Endodermal cell (in vitro differentiated cells): ENCODE results near the gene RSBN1. TPM values are rescaled to one million over a fixed set of nuclear protein-coding genes. Genes with fewer than 3 reads are reported as not detected.
A peak's percentile ranks its signal among the peaks of the same experiment; 100 is the strongest.

ENCODE experiments used
- DNase-seq: peaks from one replicate; pipeline ENCODE4 v3.0.0-alpha.2; 2017
- H3K27ac ChIP-seq: 2 replicates; pipeline ENCODE4 v1.5.1; 2013; ENCODE audit warnings: mild to moderate bottlenecking, low read depth, low read length, moderate library complexity
- H3K27me3 ChIP-seq: 2 replicates; pipeline ENCODE4 v1.6.1; 2013; ENCODE audit warnings: mild to moderate bottlenecking, low read length, moderate library complexity; ENCODE audit not compliant: insufficient read depth, control insufficient read depth, poor library complexity, severe bottlenecking
- H3K36me3 ChIP-seq: 2 replicates; pipeline ENCODE4 v1.7.0; 2013; ENCODE audit warnings: mild to moderate bottlenecking, low read length, moderate library complexity; ENCODE audit not compliant: control insufficient read depth, insufficient read depth
- H3K4me1 ChIP-seq: one replicate; pipeline ENCODE4 v1.7.0; 2013; ENCODE audit warnings: low read length; ENCODE audit not compliant: control insufficient read depth, insufficient read depth
- H3K4me3 ChIP-seq: 2 replicates; pipeline ENCODE4 v1.5.1; 2013; ENCODE audit warnings: mild to moderate bottlenecking, low read length, moderate library complexity
- H3K9ac ChIP-seq: 2 replicates; pipeline ENCODE4 v1.6.1; 2013; ENCODE audit warnings: mild to moderate bottlenecking, low read length, moderate library complexity; ENCODE audit not compliant: poor library complexity, severe bottlenecking; ENCODE audit errors: extremely low read depth
- H3K9me3 ChIP-seq: 2 replicates; pipeline ENCODE4 v1.6.1; 2013; ENCODE audit warnings: mild to moderate bottlenecking, low read length, moderate library complexity; ENCODE audit not compliant: control insufficient read depth
- H3K27ac Mint-ChIP-seq: 2 replicates; pipeline ENCODE4 v1.8.0; 2020; ENCODE audit warnings: mixed read lengths
- H3K27me3 Mint-ChIP-seq: 2 replicates; pipeline ENCODE4 v1.8.0; 2021; ENCODE audit warnings: mild to moderate bottlenecking, mixed read lengths; ENCODE audit not compliant: insufficient read depth
- H3K36me3 Mint-ChIP-seq: 2 replicates; pipeline ENCODE4 v1.8.0; 2020; ENCODE audit warnings: low read depth, mixed read lengths
- H3K4me1 Mint-ChIP-seq: 2 replicates; pipeline ENCODE4 v1.8.0; 2020; ENCODE audit warnings: mixed read lengths
- H3K4me3 Mint-ChIP-seq: 2 replicates; pipeline ENCODE4 v1.8.0; 2020; ENCODE audit warnings: mild to moderate bottlenecking, moderate library complexity, mixed read lengths
- H3K9me3 Mint-ChIP-seq: 2 replicates; pipeline ENCODE4 v1.8.0; 2020; ENCODE audit warnings: mild to moderate bottlenecking, mixed read lengths
- WGBS, 2 experiments: methylation state at CpG; one replicate each; pipeline versions ENCODE4 v1.1.5 to v1.1.7; 2013; ENCODE audit warnings: missing lambda C conversion rate in 2 of 2, mixed read lengths in 1 of 2; ENCODE audit not compliant: insufficient coverage in 1 of 2, insufficient read length in 1 of 2; 5-methylcytosine and 5-hydroxymethylcytosine counted together
- total RNA-seq, 2 donors: library from RNA; stranded (reverse); fragmentation: NEBNext Ultra II Directional in 1 of 2; extraction: Animal tissue kit (Norgen Biotek cat#: 25700) in 1 of 2; gene quantifications; 2 replicates in 1 of 2; 3 replicates in 1 of 2; pipeline ENCODE4 v1.2.1, GENCODE V29; 2021
- TF ChIP-seq, protein P1 (sequence below): fragments of 200-600 bp; sonication (generic); conservative IDR thresholded peaks from 2 replicates; pipeline ENCODE4 v1.5.0; 2021; ENCODE audit warnings: antibody characterized with exemption, mild to moderate bottlenecking

Gene RSBN1
- total RNA-seq, 2 donors from 2014 or later: 13.7 to 17.5 TPM

DNA sequence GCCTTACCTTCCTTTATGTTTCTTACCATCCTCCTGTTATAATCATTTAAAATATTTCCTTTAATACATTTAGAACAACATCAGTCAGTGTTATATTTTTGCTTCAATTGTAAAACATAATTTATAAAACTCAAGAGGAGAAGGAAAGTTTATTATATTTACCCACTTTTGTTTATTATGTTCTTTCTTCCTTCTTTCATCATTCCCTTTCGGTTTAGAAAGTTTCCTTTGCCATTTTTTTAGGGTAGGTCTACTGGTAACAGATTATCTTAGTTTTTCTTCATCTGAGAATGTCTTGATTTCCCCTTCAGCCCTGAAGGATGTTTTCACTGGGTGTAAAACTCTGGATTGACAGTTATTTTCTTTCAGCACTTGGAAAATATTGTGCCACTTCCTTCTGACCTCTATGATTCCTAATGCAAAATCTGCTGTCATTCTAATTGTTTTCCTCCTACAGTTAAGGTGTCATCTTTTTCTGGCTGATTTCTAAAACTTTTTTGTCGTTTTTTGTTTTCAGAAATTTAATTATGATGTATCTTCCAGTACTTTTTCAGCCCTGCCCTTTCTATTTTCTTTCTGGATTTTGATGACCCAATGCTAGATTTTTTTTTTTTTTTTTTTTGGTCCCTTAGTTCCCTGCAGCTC is 34.2 kb upstream of the RSBN1 start:
- Mint-ChIP-seq H3K4me3 (no peak overlapping the region), H3K27me3 (no peaks in the 10 kb centered on the region), H3K9me3 (peaks cover 29% of the 10 kb centered on the region), H3K27ac (no peak overlapping the region), H3K36me3 (peaks cover 2% of the 10 kb centered on the region), H3K4me1 (no peaks in the 10 kb centered on the region)
- Histone ChIP-seq H3K4me1 (no peaks in the 10 kb centered on the region), H3K4me3 (no peak overlapping the region), H3K27ac (no peak overlapping the region), H3K27me3 (no peaks in the 10 kb centered on the region), H3K9ac (no peak overlapping the region), H3K36me3 (no peaks in the 10 kb centered on the region), H3K9me3 (peaks cover 27% of the 10 kb centered on the region)
- TF ChIP-seq, protein P1, sequence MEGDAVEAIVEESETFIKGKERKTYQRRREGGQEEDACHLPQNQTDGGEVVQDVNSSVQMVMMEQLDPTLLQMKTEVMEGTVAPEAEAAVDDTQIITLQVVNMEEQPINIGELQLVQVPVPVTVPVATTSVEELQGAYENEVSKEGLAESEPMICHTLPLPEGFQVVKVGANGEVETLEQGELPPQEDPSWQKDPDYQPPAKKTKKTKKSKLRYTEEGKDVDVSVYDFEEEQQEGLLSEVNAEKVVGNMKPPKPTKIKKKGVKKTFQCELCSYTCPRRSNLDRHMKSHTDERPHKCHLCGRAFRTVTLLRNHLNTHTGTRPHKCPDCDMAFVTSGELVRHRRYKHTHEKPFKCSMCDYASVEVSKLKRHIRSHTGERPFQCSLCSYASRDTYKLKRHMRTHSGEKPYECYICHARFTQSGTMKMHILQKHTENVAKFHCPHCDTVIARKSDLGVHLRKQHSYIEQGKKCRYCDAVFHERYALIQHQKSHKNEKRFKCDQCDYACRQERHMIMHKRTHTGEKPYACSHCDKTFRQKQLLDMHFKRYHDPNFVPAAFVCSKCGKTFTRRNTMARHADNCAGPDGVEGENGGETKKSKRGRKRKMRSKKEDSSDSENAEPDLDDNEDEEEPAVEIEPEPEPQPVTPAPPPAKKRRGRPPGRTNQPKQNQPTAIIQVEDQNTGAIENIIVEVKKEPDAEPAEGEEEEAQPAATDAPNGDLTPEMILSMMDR: no peak
- WGBS, 2 experiments: 80 to 85% methylated on average over 1 to 2 of the region's 2 CpGs
- no peak for DNase-seq

DNA sequence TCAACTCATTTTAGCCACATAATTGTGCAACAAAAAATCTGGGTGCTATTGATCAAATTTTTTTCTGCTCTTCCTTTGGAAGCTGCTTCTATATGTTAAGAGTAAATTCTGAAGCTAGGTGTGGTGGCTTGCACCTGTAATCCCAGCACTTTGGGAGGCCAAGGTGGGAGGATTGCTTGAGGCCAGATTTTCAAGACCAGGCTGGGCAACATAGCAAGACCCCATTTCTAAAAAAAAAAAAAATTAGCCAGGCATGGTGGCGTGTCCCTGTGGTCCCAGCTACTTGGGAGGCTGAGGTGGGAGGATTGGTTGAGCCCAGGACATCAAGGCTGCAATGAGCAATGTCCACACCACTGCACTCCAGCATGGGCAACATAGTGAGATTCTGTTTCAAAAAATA is 24.3 kb upstream of the RSBN1 start:
- Mint-ChIP-seq H3K9me3 (peaks cover 5% of the 10 kb centered on the region), H3K27ac (no peak overlapping the region), H3K27me3 (peaks cover 7% of the 10 kb centered on the region), H3K4me1 (no peaks in the 10 kb centered on the region), H3K36me3 (no peaks in the 10 kb centered on the region), H3K4me3 (no peak overlapping the region)
- no peaks in the 10 kb centered on the region for H3K9me3 ChIP-seq
- 86% methylated on average over 1 of the region's 1 CpG; no CpG with 5 or more reads in 1 of the 2 experiments for WGBS, 2 experiments
- DNase-seq: no peak
- no peaks in the 10 kb centered on the region for H3K4me1 ChIP-seq
- H3K27ac ChIP-seq: no peak overlapping the region
- no peaks in the 10 kb centered on the region for H3K36me3 ChIP-seq
- no peak overlapping the region for H3K9ac ChIP-seq
- H3K4me3 ChIP-seq: no peak overlapping the region
- TF ChIP-seq, protein P1: no peak
- H3K27me3 ChIP-seq: peaks cover 9% of the 10 kb centered on the region

DNA sequence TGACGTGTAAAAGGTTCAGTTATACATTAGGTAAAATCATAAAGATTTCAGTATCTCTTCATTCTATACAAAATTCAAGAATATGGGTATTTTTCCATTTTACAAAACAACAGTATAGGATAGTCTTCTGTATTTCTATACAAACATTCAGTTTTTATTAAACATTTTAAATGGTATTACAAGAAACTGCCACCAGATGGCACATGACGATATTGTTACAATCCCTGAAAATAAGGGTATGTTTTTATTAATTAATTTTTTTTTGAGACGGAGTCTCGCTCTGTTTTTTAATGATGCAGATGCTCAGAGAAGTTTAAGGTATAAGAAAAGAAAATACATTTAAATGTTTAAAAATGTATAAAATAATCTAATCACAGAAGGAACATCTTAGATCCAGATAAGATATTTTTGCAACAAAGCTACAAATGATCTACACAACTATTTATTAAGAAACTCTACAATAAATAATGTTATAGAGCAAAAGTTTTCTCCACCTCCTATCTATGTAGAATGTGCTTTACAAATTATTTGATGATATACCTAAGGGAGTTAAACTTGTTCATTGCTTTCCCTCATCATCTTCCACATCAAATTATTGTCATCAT is 23.5 kb upstream of the RSBN1 start:
- WGBS, 2 experiments: 38% methylated on average over 4 of the region's 4 CpGs; no CpG with 5 or more reads in 1 of the 2 experiments
- Mint-ChIP-seq H3K27ac (no peak overlapping the region), H3K4me1 (no peaks in the 10 kb centered on the region), H3K36me3 (no peaks in the 10 kb centered on the region), H3K9me3 (peaks cover 3% of the 10 kb centered on the region), H3K27me3 (peaks cover 7% of the 10 kb centered on the region), H3K4me3 (no peak overlapping the region)
- Histone ChIP-seq H3K9ac (no peak overlapping the region), H3K4me3 (no peak overlapping the region), H3K27ac (no peak overlapping the region), H3K36me3 (no peaks in the 10 kb centered on the region), H3K4me1 (no peaks in the 10 kb centered on the region), H3K9me3 (no peaks in the 10 kb centered on the region), H3K27me3 (peaks cover 9% of the 10 kb centered on the region)
- DNase-seq: no peak
- TF ChIP-seq, protein P1: peak; percentile 84
